ENCODE measurements around the gene TMOD2.

The TMOD2 gene

GRCh38 chr15:51750792-51751696 lies at the start of gene TMOD2:
Gene TMOD2, plus strand, starts transcription at chr15:51751597. Its CDS starts 14,845 bp downstream, at chr15:51766442.
- H3K27ac ChIP-seq (ENCODE audit: low read length), result no peak within 1 kb of the TSS
- H3K9me3 ChIP-seq (ENCODE audit: control insufficient read depth, low read depth, low read length), result no peaks in the 10 kb centered on the region
- peaks cover 56% of the 10 kb centered on the region for H3K27me3 ChIP-seq (ENCODE audit: control insufficient read depth, insufficient read depth, low read length)
- H3K36me3 ChIP-seq (ENCODE audit: control insufficient read depth, low read depth, low read length), result no peaks in the 10 kb centered on the region
- H3K4me1 ChIP-seq (ENCODE audit: control insufficient read depth, low read depth, low read length), result peaks cover 6% of the 10 kb centered on the region
- H3K9ac ChIP-seq (ENCODE audit: low read length), result no peak within 1 kb of the TSS
- peak within 1 kb of the TSS; percentile 74 for H3K4me3 ChIP-seq (ENCODE audit: low read length)

- Histone ChIP-seq H3K9me3 (ENCODE audit: control insufficient read depth, low read depth, low read length) (no peaks in the 10 kb centered on the region), H3K27ac (ENCODE audit: low read length) (no peak overlapping the region), H3K4me3 (ENCODE audit: low read length) (no peak overlapping the region), H3K9ac (ENCODE audit: low read length) (no peak overlapping the region), H3K36me3 (ENCODE audit: control insufficient read depth, low read depth, low read length) (peaks cover 9% of the 10 kb centered on the region), H3K4me1 (ENCODE audit: control insufficient read depth, low read depth, low read length) (no peaks in the 10 kb centered on the region), H3K27me3 (ENCODE audit: control insufficient read depth, insufficient read depth, low read length) (no peaks in the 10 kb centered on the region)
Measured at GRCh38 chr15:51702710-51703109, 48.7 kb upstream of the TMOD2 start.

GRCh38 chr15:51706291-51706690 lies 45.1 kb upstream of the TMOD2 start:
- no peaks in the 10 kb centered on the region for H3K4me1 ChIP-seq (ENCODE audit: control insufficient read depth, low read depth, low read length)
- H3K27me3 ChIP-seq (ENCODE audit: control insufficient read depth, insufficient read depth, low read length), result no peaks in the 10 kb centered on the region
- H3K27ac ChIP-seq (ENCODE audit: low read length), result no peak overlapping the region
- no peak overlapping the region for H3K4me3 ChIP-seq (ENCODE audit: low read length)
- H3K9me3 ChIP-seq (ENCODE audit: control insufficient read depth, low read depth, low read length), result no peaks in the 10 kb centered on the region
- H3K36me3 ChIP-seq (ENCODE audit: control insufficient read depth, low read depth, low read length), result no peaks in the 10 kb centered on the region
- no peak overlapping the region for H3K9ac ChIP-seq (ENCODE audit: low read length)

GRCh38 chr15:51706926-51707608 lies 44.3 kb upstream of the TMOD2 start:
- no peaks in the 10 kb centered on the region for H3K9me3 ChIP-seq (ENCODE audit: control insufficient read depth, low read depth, low read length)
- H3K4me1 ChIP-seq (ENCODE audit: control insufficient read depth, low read depth, low read length), result no peaks in the 10 kb centered on the region
- H3K4me3 ChIP-seq (ENCODE audit: low read length), result no peak overlapping the region
- no peak overlapping the region for H3K27ac ChIP-seq (ENCODE audit: low read length)
- H3K36me3 ChIP-seq (ENCODE audit: control insufficient read depth, low read depth, low read length), result no peaks in the 10 kb centered on the region
- H3K27me3 ChIP-seq (ENCODE audit: control insufficient read depth, insufficient read depth, low read length), result no peaks in the 10 kb centered on the region
- H3K9ac ChIP-seq (ENCODE audit: low read length), result no peak overlapping the region

GRCh38 chr15:51708013-51708412 lies 43.4 kb upstream of the TMOD2 start:
- no peak overlapping the region for H3K9ac ChIP-seq (ENCODE audit: low read length)
- H3K4me1 ChIP-seq (ENCODE audit: control insufficient read depth, low read depth, low read length), result no peaks in the 10 kb centered on the region
- H3K27me3 ChIP-seq (ENCODE audit: control insufficient read depth, insufficient read depth, low read length), result no peaks in the 10 kb centered on the region
- no peak overlapping the region for H3K27ac ChIP-seq (ENCODE audit: low read length)
- H3K4me3 ChIP-seq (ENCODE audit: low read length), result no peak overlapping the region
- H3K9me3 ChIP-seq (ENCODE audit: control insufficient read depth, low read depth, low read length), result no peaks in the 10 kb centered on the region
- no peaks in the 10 kb centered on the region for H3K36me3 ChIP-seq (ENCODE audit: control insufficient read depth, low read depth, low read length)

- no peak overlapping the region for H3K9ac ChIP-seq (ENCODE audit: low read length)
- H3K36me3 ChIP-seq (ENCODE audit: control insufficient read depth, low read depth, low read length), result no peaks in the 10 kb centered on the region
- no peak overlapping the region for H3K4me3 ChIP-seq (ENCODE audit: low read length)
- no peaks in the 10 kb centered on the region for H3K9me3 ChIP-seq (ENCODE audit: control insufficient read depth, low read depth, low read length)
- H3K4me1 ChIP-seq (ENCODE audit: control insufficient read depth, low read depth, low read length), result no peaks in the 10 kb centered on the region
- no peak overlapping the region for H3K27ac ChIP-seq (ENCODE audit: low read length)
- H3K27me3 ChIP-seq (ENCODE audit: control insufficient read depth, insufficient read depth, low read length), result no peaks in the 10 kb centered on the region
Measured at GRCh38 chr15:51709031-51709430, 42.4 kb upstream of the TMOD2 start.

GRCh38 chr15:51714162-51714561 lies 37.2 kb upstream of the TMOD2 start:
- Histone ChIP-seq H3K4me3 (ENCODE audit: low read length) (no peak overlapping the region), H3K9me3 (ENCODE audit: control insufficient read depth, low read depth, low read length) (no peaks in the 10 kb centered on the region), H3K4me1 (ENCODE audit: control insufficient read depth, low read depth, low read length) (no peaks in the 10 kb centered on the region), H3K36me3 (ENCODE audit: control insufficient read depth, low read depth, low read length) (no peaks in the 10 kb centered on the region), H3K27ac (ENCODE audit: low read length) (no peak overlapping the region), H3K9ac (ENCODE audit: low read length) (no peak overlapping the region), H3K27me3 (ENCODE audit: control insufficient read depth, insufficient read depth, low read length) (no peaks in the 10 kb centered on the region)

GRCh38 chr15:51714911-51715310 lies 36.5 kb upstream of the TMOD2 start:
- H3K9ac ChIP-seq (ENCODE audit: low read length), result no peak overlapping the region
- H3K4me1 ChIP-seq (ENCODE audit: control insufficient read depth, low read depth, low read length), result no peaks in the 10 kb centered on the region
- H3K36me3 ChIP-seq (ENCODE audit: control insufficient read depth, low read depth, low read length), result no peaks in the 10 kb centered on the region
- H3K4me3 ChIP-seq (ENCODE audit: low read length), result no peak overlapping the region
- H3K27ac ChIP-seq (ENCODE audit: low read length), result no peak overlapping the region
- no peaks in the 10 kb centered on the region for H3K27me3 ChIP-seq (ENCODE audit: control insufficient read depth, insufficient read depth, low read length)
- no peaks in the 10 kb centered on the region for H3K9me3 ChIP-seq (ENCODE audit: control insufficient read depth, low read depth, low read length)

GRCh38 chr15:51718219-51718618 lies 33.2 kb upstream of the TMOD2 start:
- no peaks in the 10 kb centered on the region for H3K4me1 ChIP-seq (ENCODE audit: control insufficient read depth, low read depth, low read length)
- no peak overlapping the region for H3K27ac ChIP-seq (ENCODE audit: low read length)
- H3K27me3 ChIP-seq (ENCODE audit: control insufficient read depth, insufficient read depth, low read length), result no peaks in the 10 kb centered on the region
- no peaks in the 10 kb centered on the region for H3K9me3 ChIP-seq (ENCODE audit: control insufficient read depth, low read depth, low read length)
- no peak overlapping the region for H3K9ac ChIP-seq (ENCODE audit: low read length)
- H3K36me3 ChIP-seq (ENCODE audit: control insufficient read depth, low read depth, low read length), result no peaks in the 10 kb centered on the region
- no peak overlapping the region for H3K4me3 ChIP-seq (ENCODE audit: low read length)

GRCh38 chr15:51718746-51719145 lies 32.7 kb upstream of the TMOD2 start:
- no peaks in the 10 kb centered on the region for H3K9me3 ChIP-seq (ENCODE audit: control insufficient read depth, low read depth, low read length)
- no peak overlapping the region for H3K27ac ChIP-seq (ENCODE audit: low read length)

GRCh38 chr15:51720201-51720995 lies 31.0 kb upstream of the TMOD2 start:
- Histone ChIP-seq H3K9ac (ENCODE audit: low read length) (no peak overlapping the region), H3K36me3 (ENCODE audit: control insufficient read depth, low read depth, low read length) (no peaks in the 10 kb centered on the region), H3K4me1 (ENCODE audit: control insufficient read depth, low read depth, low read length) (peaks cover 4% of the 10 kb centered on the region), H3K4me3 (ENCODE audit: low read length) (no peak overlapping the region), H3K27ac (ENCODE audit: low read length) (no peak overlapping the region), H3K9me3 (ENCODE audit: control insufficient read depth, low read depth, low read length) (no peaks in the 10 kb centered on the region), H3K27me3 (ENCODE audit: control insufficient read depth, insufficient read depth, low read length) (no peaks in the 10 kb centered on the region)

More at GRCh38 chr15:51718746-51719145, 32.7 kb upstream of the TMOD2 start:
- Histone ChIP-seq H3K4me1 (ENCODE audit: control insufficient read depth, low read depth, low read length) (no peaks in the 10 kb centered on the region), H3K27me3 (ENCODE audit: control insufficient read depth, insufficient read depth, low read length) (no peaks in the 10 kb centered on the region), H3K4me3 (ENCODE audit: low read length) (no peak overlapping the region), H3K9ac (ENCODE audit: low read length) (no peak overlapping the region), H3K36me3 (ENCODE audit: control insufficient read depth, low read depth, low read length) (no peaks in the 10 kb centered on the region)

Data from iPS-18a (cell line).